H1 (cell line): ENCODE measurements around the gene DRAXIN. TPM values are rescaled to one million over a fixed set of nuclear protein-coding genes. Genes with fewer than 3 reads are reported as not detected.

Source experiments
- BACH1 ChIP-seq: IDR thresholded peaks from 2 replicates; pipeline ENCODE4 v1.6.1; 2012; ENCODE audit warnings: low read length, improper control_type of control experiment
- BCL11A ChIP-seq, 2 experiments: IDR thresholded peaks; one replicate each; pipeline ENCODE4 v1.6.1; 2011; ENCODE audit warnings: low read depth in 2 of 2, low read length in 2 of 2, mild to moderate bottlenecking in 2 of 2
- BRCA1 ChIP-seq: IDR thresholded peaks from 2 replicates; pipeline ENCODE4 v1.6.1; 2012; ENCODE audit warnings: low read depth, low read length, improper control_type of control experiment
- CTBP2 ChIP-seq: IDR thresholded peaks from 2 replicates; pipeline ENCODE4 v1.7.0; 2011; ENCODE audit warnings: borderline replicate concordance, mild to moderate bottlenecking, moderate library complexity, mixed read lengths, low read length; ENCODE audit not compliant: insufficient read depth, insufficient read length
- PHF8 ChIP-seq: fragments of 200-600 bp; sonication (generic); conservative IDR thresholded peaks from 2 replicates; pipeline ENCODE4 v1.7.1; 2012; ENCODE audit warnings: low read depth, mild to moderate bottlenecking, inconsistent platforms, low read length, moderate library complexity
- SAP30 ChIP-seq: fragments of 300-600 bp; sonication (generic); IDR thresholded peaks from 2 replicates; pipeline ENCODE4 v1.7.1; 2012; ENCODE audit warnings: low read length, moderate library complexity, mild to moderate bottlenecking, inconsistent platforms; ENCODE audit not compliant: insufficient read depth, insufficient replicate concordance
- polyA plus RNA-seq, 7 experiments: library from polyadenylated mRNA; depleted of rRNA in 3 of 7; stranded (reverse) in 5 of 7; unstranded in 2 of 7; fragments of >200 nt in 5 of 7; fragments of 200-250 nt in 2 of 7; gene quantifications; 1 replicate in 5 of 7; 2 replicates in 1 of 7; 4 replicates in 1 of 7; pipeline versions ENCODE4 v1.2.1 to v1.2.3, GENCODE V29; 2011 to 2013; ENCODE audit warnings: missing spikeins in 2 of 7, mixed read lengths in 2 of 7
- total RNA-seq: library from RNA; stranded (reverse); fragmentation: NEBNext Ultra II Directional; extraction: Animal tissue kit (Norgen Biotek cat#: 25700); gene quantifications from 2 replicates; pipeline ENCODE4 v1.2.1, GENCODE V29; 2021
- TF ChIP-seq, protein P1 (sequence below): fragments of 300-600 bp; sonication (generic); IDR thresholded peaks from 2 replicates; pipeline ENCODE4 v1.7.1; 2012; ENCODE audit warnings: low read length, moderate library complexity, mild to moderate bottlenecking, inconsistent platforms; ENCODE audit not compliant: insufficient replicate concordance

The DRAXIN gene
- total and polyA plus RNA-seq, 2 of the 8 experiments (the other 6 are each of a cell fraction or from before 2014, with no cell fraction given), result 4.6 to 17.6 TPM

DNA sequence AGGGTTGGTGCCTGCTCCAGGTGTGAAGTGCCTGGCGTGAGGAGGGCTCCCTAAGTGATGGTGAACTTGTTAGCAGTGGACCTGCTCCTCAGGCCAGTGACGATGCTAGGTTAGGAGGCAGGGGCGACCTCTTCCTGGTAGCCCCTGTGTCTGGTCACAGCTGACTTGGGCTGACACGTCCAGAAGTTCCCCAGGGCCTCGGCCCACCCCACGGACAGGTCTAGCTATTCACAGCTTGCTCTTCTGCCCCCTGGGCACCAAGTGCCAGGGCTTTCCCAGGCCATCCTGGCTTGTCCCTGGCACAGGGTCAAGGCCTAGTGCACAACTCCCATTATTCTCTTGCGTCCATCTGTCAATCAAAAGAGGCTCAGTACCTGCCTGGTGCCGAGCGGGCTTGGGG is 59.6 kb downstream of the DRAXIN start (continued):
- TF ChIP-seq, protein P1, sequence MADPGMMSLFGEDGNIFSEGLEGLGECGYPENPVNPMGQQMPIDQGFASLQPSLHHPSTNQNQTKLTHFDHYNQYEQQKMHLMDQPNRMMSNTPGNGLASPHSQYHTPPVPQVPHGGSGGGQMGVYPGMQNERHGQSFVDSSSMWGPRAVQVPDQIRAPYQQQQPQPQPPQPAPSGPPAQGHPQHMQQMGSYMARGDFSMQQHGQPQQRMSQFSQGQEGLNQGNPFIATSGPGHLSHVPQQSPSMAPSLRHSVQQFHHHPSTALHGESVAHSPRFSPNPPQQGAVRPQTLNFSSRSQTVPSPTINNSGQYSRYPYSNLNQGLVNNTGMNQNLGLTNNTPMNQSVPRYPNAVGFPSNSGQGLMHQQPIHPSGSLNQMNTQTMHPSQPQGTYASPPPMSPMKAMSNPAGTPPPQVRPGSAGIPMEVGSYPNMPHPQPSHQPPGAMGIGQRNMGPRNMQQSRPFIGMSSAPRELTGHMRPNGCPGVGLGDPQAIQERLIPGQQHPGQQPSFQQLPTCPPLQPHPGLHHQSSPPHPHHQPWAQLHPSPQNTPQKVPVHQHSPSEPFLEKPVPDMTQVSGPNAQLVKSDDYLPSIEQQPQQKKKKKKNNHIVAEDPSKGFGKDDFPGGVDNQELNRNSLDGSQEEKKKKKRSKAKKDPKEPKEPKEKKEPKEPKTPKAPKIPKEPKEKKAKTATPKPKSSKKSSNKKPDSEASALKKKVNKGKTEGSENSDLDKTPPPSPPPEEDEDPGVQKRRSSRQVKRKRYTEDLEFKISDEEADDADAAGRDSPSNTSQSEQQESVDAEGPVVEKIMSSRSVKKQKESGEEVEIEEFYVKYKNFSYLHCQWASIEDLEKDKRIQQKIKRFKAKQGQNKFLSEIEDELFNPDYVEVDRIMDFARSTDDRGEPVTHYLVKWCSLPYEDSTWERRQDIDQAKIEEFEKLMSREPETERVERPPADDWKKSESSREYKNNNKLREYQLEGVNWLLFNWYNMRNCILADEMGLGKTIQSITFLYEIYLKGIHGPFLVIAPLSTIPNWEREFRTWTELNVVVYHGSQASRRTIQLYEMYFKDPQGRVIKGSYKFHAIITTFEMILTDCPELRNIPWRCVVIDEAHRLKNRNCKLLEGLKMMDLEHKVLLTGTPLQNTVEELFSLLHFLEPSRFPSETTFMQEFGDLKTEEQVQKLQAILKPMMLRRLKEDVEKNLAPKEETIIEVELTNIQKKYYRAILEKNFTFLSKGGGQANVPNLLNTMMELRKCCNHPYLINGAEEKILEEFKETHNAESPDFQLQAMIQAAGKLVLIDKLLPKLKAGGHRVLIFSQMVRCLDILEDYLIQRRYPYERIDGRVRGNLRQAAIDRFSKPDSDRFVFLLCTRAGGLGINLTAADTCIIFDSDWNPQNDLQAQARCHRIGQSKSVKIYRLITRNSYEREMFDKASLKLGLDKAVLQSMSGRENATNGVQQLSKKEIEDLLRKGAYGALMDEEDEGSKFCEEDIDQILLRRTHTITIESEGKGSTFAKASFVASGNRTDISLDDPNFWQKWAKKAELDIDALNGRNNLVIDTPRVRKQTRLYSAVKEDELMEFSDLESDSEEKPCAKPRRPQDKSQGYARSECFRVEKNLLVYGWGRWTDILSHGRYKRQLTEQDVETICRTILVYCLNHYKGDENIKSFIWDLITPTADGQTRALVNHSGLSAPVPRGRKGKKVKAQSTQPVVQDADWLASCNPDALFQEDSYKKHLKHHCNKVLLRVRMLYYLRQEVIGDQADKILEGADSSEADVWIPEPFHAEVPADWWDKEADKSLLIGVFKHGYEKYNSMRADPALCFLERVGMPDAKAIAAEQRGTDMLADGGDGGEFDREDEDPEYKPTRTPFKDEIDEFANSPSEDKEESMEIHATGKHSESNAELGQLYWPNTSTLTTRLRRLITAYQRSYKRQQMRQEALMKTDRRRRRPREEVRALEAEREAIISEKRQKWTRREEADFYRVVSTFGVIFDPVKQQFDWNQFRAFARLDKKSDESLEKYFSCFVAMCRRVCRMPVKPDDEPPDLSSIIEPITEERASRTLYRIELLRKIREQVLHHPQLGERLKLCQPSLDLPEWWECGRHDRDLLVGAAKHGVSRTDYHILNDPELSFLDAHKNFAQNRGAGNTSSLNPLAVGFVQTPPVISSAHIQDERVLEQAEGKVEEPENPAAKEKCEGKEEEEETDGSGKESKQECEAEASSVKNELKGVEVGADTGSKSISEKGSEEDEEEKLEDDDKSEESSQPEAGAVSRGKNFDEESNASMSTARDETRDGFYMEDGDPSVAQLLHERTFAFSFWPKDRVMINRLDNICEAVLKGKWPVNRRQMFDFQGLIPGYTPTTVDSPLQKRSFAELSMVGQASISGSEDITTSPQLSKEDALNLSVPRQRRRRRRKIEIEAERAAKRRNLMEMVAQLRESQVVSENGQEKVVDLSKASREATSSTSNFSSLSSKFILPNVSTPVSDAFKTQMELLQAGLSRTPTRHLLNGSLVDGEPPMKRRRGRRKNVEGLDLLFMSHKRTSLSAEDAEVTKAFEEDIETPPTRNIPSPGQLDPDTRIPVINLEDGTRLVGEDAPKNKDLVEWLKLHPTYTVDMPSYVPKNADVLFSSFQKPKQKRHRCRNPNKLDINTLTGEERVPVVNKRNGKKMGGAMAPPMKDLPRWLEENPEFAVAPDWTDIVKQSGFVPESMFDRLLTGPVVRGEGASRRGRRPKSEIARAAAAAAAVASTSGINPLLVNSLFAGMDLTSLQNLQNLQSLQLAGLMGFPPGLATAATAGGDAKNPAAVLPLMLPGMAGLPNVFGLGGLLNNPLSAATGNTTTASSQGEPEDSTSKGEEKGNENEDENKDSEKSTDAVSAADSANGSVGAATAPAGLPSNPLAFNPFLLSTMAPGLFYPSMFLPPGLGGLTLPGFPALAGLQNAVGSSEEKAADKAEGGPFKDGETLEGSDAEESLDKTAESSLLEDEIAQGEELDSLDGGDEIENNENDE, result no peak
- no peak for TF ChIP-seq BCL11A (IDR thresholded peaks at IDR 0.05; ENCODE audit: low read depth in 2 of 2, low read length in 2 of 2)
- TF ChIP-seq BACH1, result no peak
- TF ChIP-seq BRCA1, result no peak
- no peak for TF ChIP-seq SAP30
- no peak for TF ChIP-seq CTBP2
- no peak for TF ChIP-seq PHF8
- TF ChIP-seq, all 59 proteins: peak for 0
